Measurements from ENCODE around the gene MANBA. TPM values are rescaled to one million over a fixed set of nuclear protein-coding genes. Genes with fewer than 3 reads are reported as not detected.
A peak's percentile ranks its signal among the peaks of the same experiment; 100 is the strongest.

MANBA gene
- total and polyA plus RNA-seq, 2 of the 4 experiments (the other 2 are of a cell fraction), result 11.5 to 17.2 TPM

DNA sequence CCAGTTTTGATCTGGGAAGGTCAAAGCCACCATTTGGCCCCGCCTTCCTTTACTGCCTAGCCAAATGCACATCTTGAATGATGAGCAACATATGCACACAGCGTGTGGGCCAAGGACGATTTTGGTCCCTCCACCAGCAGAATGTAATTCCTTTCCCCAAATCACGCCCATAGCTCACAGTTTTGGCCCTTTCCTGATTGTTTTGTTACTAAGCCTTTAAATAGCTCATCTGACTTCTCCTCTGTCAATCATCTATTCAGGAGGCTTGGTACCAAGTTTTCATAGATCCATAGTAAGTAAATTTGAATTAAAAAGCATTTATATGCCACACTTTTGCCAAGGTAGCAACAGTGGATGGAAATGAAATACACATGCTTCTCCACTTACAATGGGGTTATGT, 136.3 kb downstream of the MANBA start:
- dilution Hi-C loops (cut with HindIII; ENCODE audit: low sequenced_read_pairs, unreplicated experiment) (loop anchor here (25.0 kb wide), 1 partner anchor 388 kb away; the partner anchor contains the start of gene SLC9B1), in situ Hi-C loops (cut with MboI; ENCODE audit: low sequenced_read_pairs) (loop anchor here (5.0 kb wide), 1 partner anchor 463 kb away; no protein-coding TSS in a partner anchor), intact Hi-C loops (cut with micrococcal nuclease) (loop anchor here (5.0 to 10.0 kb wide), 6 partner anchors 138 to 1308 kb away; partner anchors contain the start of genes CISD2, MANBA, SLC39A8 and SLC9B2)
- no peak overlapping the region for H2BK15ac ChIP-seq (ENCODE audit: low read depth, low read length)
- H4K8ac ChIP-seq (ENCODE audit: low read depth in 2 of 2, low read length in 2 of 2), result no peak overlapping the region
- H2AK9ac ChIP-seq (replicated peaks; ENCODE audit: low read depth, low read length, poor library complexity), result peak overlapping the region; percentile 67
- no peaks in the 10 kb centered on the region for H3K27me3 ChIP-seq (ENCODE audit: control insufficient read depth, insufficient read depth, low read length)
- TF ChIP-seq CEBPB (IDR thresholded peaks at IDR 0.05; ENCODE audit: low read depth, low read length) (no peak), SMC3 (IDR thresholded peaks at IDR 0.05; ENCODE audit: low read depth, low read length) (no peak), FOS (IDR thresholded peaks at IDR 0.05; ENCODE audit: low read depth, low read length) (no peak), MAFK (IDR thresholded peaks at IDR 0.05; ENCODE audit: low read depth, low read length) (no peak), RCOR1 (IDR thresholded peaks at IDR 0.05; ENCODE audit: insufficient replicate concordance, low read length) (no peak), POLR2A (IDR thresholded peaks at IDR 0.05; ENCODE audit: low read depth, low read length) (no peak), RFX5 (IDR thresholded peaks at IDR 0.05; ENCODE audit: low read depth, low read length) (no peak), RAD21 (IDR thresholded peaks at IDR 0.05; ENCODE audit: low read length) (no peak), MAZ (IDR thresholded peaks at IDR 0.05; ENCODE audit: borderline replicate concordance, low read depth, low read length) (no peak)
- TF ChIP-seq, protein P1, sequence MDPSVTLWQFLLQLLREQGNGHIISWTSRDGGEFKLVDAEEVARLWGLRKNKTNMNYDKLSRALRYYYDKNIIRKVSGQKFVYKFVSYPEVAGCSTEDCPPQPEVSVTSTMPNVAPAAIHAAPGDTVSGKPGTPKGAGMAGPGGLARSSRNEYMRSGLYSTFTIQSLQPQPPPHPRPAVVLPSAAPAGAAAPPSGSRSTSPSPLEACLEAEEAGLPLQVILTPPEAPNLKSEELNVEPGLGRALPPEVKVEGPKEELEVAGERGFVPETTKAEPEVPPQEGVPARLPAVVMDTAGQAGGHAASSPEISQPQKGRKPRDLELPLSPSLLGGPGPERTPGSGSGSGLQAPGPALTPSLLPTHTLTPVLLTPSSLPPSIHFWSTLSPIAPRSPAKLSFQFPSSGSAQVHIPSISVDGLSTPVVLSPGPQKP (IDR thresholded peaks at IDR 0.05; ENCODE audit: borderline replicate concordance, low read depth, low read length), result no peak
- TF ChIP-seq, protein P2, sequence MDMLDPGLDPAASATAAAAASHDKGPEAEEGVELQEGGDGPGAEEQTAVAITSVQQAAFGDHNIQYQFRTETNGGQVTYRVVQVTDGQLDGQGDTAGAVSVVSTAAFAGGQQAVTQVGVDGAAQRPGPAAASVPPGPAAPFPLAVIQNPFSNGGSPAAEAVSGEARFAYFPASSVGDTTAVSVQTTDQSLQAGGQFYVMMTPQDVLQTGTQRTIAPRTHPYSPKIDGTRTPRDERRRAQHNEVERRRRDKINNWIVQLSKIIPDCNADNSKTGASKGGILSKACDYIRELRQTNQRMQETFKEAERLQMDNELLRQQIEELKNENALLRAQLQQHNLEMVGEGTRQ (IDR thresholded peaks at IDR 0.05; ENCODE audit: low read depth, low read length), result no peak
- H4K91ac ChIP-seq (ENCODE audit: insufficient read depth, low read depth, low read length), result no peak overlapping the region
- H2BK120ac ChIP-seq (ENCODE audit: low read depth, low read length), result no peak overlapping the region
- H3K4me1 ChIP-seq (ENCODE audit: control insufficient read depth, insufficient read depth, low read length), result peaks cover 8% of the 10 kb centered on the region
- no peak overlapping the region for H4K5ac ChIP-seq (ENCODE audit: low read depth, low read length)
- H3K27ac ChIP-seq (ENCODE audit: insufficient read depth, low read length), result no peak overlapping the region
- no peak overlapping the region for H2BK20ac ChIP-seq (ENCODE audit: low read depth, low read length)
- H2AFZ ChIP-seq (replicated peaks; ENCODE audit: low read length, poor library complexity), result no peak overlapping the region
- H3K18ac ChIP-seq (ENCODE audit: low read depth, low read length), result no peak overlapping the region
- no peak overlapping the region; the same call in 1 of the 2 replicates for H2AK5ac ChIP-seq (ENCODE audit: low read depth, low read length)
- 0 out of 2 replicates have a peak, but pooled peaks cover 2% of the 10 kb centered on the region for H3K9me1 ChIP-seq (ENCODE audit: insufficient read depth, low read length)
- H3K14ac ChIP-seq (replicated peaks; ENCODE audit: low read depth, low read length), result no peak overlapping the region
- ChIA-PET POLR2A (ENCODE audit: unreplicated experiment) (no interaction called here), CTCF (interaction anchor here (0.5 to 1.1 kb wide), 3 partner anchors 194 to 455 kb away, joined by 3 to 5 read pairs (median 4); no protein-coding TSS in a partner anchor)
- no peaks in the 10 kb centered on the region for H3K79me1 ChIP-seq (ENCODE audit: low read depth in 1 of 2, low read length in 2 of 2)
- BruUV-seq (replicated peaks), result no TSS peak
- H3K4ac ChIP-seq (ENCODE audit: low read depth, low read length), result no peak overlapping the region
- no peak overlapping the region for H3K4me3 ChIP-seq (ENCODE audit: insufficient read depth, low read depth, low read length)
- H4K20me1 ChIP-seq (ENCODE audit: insufficient read depth, low read length), result no peaks in the 10 kb centered on the region; the same call in 1 of the 2 replicates
- no peaks in the 10 kb centered on the region for H3K36me3 ChIP-seq (ENCODE audit: control insufficient read depth, insufficient read depth, low read length)
- no peak overlapping the region for H3K9ac ChIP-seq (ENCODE audit: low read depth, low read length)
- no peak for ATAC-seq (ENCODE audit: low read depth)
- H3K56ac ChIP-seq (ENCODE audit: extremely low read depth, insufficient read depth, low read length), result no peak overlapping the region
- 100% methylated on average over 1 of the region's 4 CpGs; no CpG with 5 or more reads in 1 of the 2 experiments for WGBS, 2 experiments (ENCODE audit: extremely low coverage in 2 of 2, insufficient read length in 1 of 2)
- no peak overlapping the region for H3K4me2 ChIP-seq (ENCODE audit: low read depth, low read length)
- no peak overlapping the region for H3K23ac ChIP-seq (ENCODE audit: low read depth, low read length)
- no peak for DNase-seq
- H3K9me3 ChIP-seq (ENCODE audit: control insufficient read depth, insufficient read depth, low read length), result no peaks in the 10 kb centered on the region
- no peak overlapping the region for H2BK5ac ChIP-seq (ENCODE audit: low read depth, low read length, poor library complexity, severe bottlenecking)
